B cell (primary cell): Measurements from ENCODE around the gene EBF3. TPM values are rescaled to one million over a fixed set of nuclear protein-coding genes. Genes with fewer than 3 reads are reported as not detected.

Experiments
- ATAC-seq: fragments of 200-7000 bp; cut with Tn5 transposase; one replicate; pipeline ENCODE4 v1.10.0; 2021; ENCODE audit warnings: low read depth, mild to moderate bottlenecking, moderate number of reproducible peaks, moderate library complexity
- CTCF ChIA-PET: fragments of 350-600 bp; sonication (Branson Sonifier 250); formaldehyde crosslinking; loops from one replicate; lab custom pipeline; 2021; ENCODE audit warnings: antibody characterized with exemption, inconsistent platforms; lab: Charles Lee
- POLR2A ChIA-PET: fragments of 350-600 bp; sonication (Branson Sonifier 250); formaldehyde crosslinking; loops from one replicate; lab custom pipeline; 2021; ENCODE audit warnings: antibody characterized with exemption; lab: Charles Lee
- DNase-seq: peaks from one replicate; pipeline ENCODE4 v3.0.0; 2013
- H2AFZ ChIP-seq: 2 replicates; pipeline ENCODE4 v1.6.1; 2012; ENCODE audit warnings: mild to moderate bottlenecking, low read depth, low read length; ENCODE audit not compliant: insufficient read depth, poor library complexity, severe bottlenecking
- H3K27ac ChIP-seq, 2 donors: 1 replicate in 1 of 2; 2 replicates in 1 of 2; pipeline ENCODE4 v1.5.1; 2012 to 2013; ENCODE audit warnings: low read length in 2 of 2, mild to moderate bottlenecking in 2 of 2, moderate library complexity in 1 of 2
- H3K27me3 ChIP-seq, 4 experiments: fragments of 200-600 bp in 1 of 4; sonication (generic) in 1 of 4; replicated peaks in 1 of 4; 1 replicate in 2 of 4; 2 replicates in 2 of 4; pipeline versions ENCODE4 v1.6.1 to v1.7.0; 2013 to 2016; ENCODE audit warnings: low read length in 3 of 4, mild to moderate bottlenecking in 2 of 4, mixed read lengths in 1 of 4, moderate library complexity in 1 of 4; ENCODE audit not compliant: insufficient read depth in 4 of 4, control insufficient read depth in 3 of 4; ENCODE audit errors: control extremely low read depth in 1 of 4
- H3K36me3 ChIP-seq, 2 experiments: replicated peaks in 1 of 2; 1 replicate in 1 of 2; 2 replicates in 1 of 2; pipeline versions ENCODE4 v1.6.1 to v1.7.1; 2013; ENCODE audit warnings: low read length in 1 of 2; ENCODE audit not compliant: insufficient read depth in 2 of 2, control insufficient read depth in 1 of 2; ENCODE audit errors: control extremely low read depth in 1 of 2, extremely low read depth in 1 of 2
- H3K4me1 ChIP-seq, 2 donors: fragments of 200-600 bp in 1 of 2; sonication (generic) in 1 of 2; 1 replicate in 1 of 2; 2 replicates in 1 of 2; pipeline versions ENCODE4 v1.5.1 to v1.6.1; 2013 to 2017; ENCODE audit warnings: low read length in 2 of 2; ENCODE audit not compliant: control insufficient read depth in 2 of 2, insufficient read depth in 2 of 2
- H3K4me2 ChIP-seq: replicated peaks from 2 replicates; pipeline ENCODE3; 2012; ENCODE audit warnings: mild to moderate bottlenecking, low read depth, low read length; ENCODE audit not compliant: poor library complexity, severe bottlenecking
- H3K4me3 ChIP-seq, 5 experiments: fragments of 200-600 bp in 1 of 5; sonication (generic) in 1 of 5; 1 replicate in 3 of 5; 2 replicates in 2 of 5; pipeline versions ENCODE4 v1.5.1 to v1.7.0; 2011 to 2016; ENCODE audit warnings: low read length in 4 of 5, mild to moderate bottlenecking in 4 of 5, low read depth in 2 of 5, control low read depth in 1 of 5, moderate library complexity in 1 of 5; ENCODE audit not compliant: insufficient read depth in 1 of 5; ENCODE audit errors: control extremely low read depth in 1 of 5, extremely low read depth in 1 of 5
- H3K79me2 ChIP-seq: fragments of 200-600 bp; sonication (generic); one replicate; pipeline ENCODE4 v1.6.0; 2016; ENCODE audit warnings: low read length; ENCODE audit not compliant: control insufficient read depth, insufficient read depth
- H3K9ac ChIP-seq: fragments of 200-600 bp; sonication (generic); 2 replicates; pipeline ENCODE4 v1.6.1; 2017; ENCODE audit warnings: mild to moderate bottlenecking, low read length, moderate library complexity
- H3K9me3 ChIP-seq, 3 donors: one replicate each; pipeline versions ENCODE4 v1.6.1 to v1.7.1; 2013; ENCODE audit warnings: low read length in 2 of 3; ENCODE audit not compliant: control insufficient read depth in 2 of 3, insufficient read depth in 1 of 3; ENCODE audit errors: control extremely low read depth in 1 of 3
- H4K20me1 ChIP-seq: 2 replicates; pipeline ENCODE4 v1.6.0; 2012; ENCODE audit warnings: mild to moderate bottlenecking, low read length; ENCODE audit not compliant: insufficient read depth, control insufficient read depth, poor library complexity, severe bottlenecking
- H3K27ac Mint-ChIP-seq: one replicate; pipeline ENCODE4 v1.8.0; 2021; ENCODE audit warnings: mixed read lengths
- H3K27me3 Mint-ChIP-seq: one replicate; pipeline ENCODE4 v1.8.0; 2021; ENCODE audit warnings: mixed read lengths
- H3K4me1 Mint-ChIP-seq: one replicate; pipeline ENCODE4 v1.8.0; 2021; ENCODE audit warnings: mixed read lengths
- H3K4me3 Mint-ChIP-seq: one replicate; pipeline ENCODE4 v1.8.0; 2021; ENCODE audit warnings: mixed read lengths
- H3K9me3 Mint-ChIP-seq: one replicate; pipeline ENCODE4 v1.8.0; 2022; ENCODE audit warnings: mixed read lengths; ENCODE audit not compliant: insufficient read depth
- EZH2 ChIP-seq: IDR thresholded peaks from 2 replicates; pipeline ENCODE4 v1.6.1; 2012; ENCODE audit warnings: borderline replicate concordance, low read depth, mild to moderate bottlenecking, moderate library complexity, low read length; ENCODE audit not compliant: insufficient read depth, poor library complexity, severe bottlenecking
- WGBS: methylation state at CpG from one replicate; pipeline ENCODE4 v1.1.5; 2013; ENCODE audit warnings: missing lambda C conversion rate; ENCODE audit not compliant: insufficient coverage; 5-methylcytosine and 5-hydroxymethylcytosine counted together
- intact Hi-C: fragments of 100-400 bp; cut with micrococcal nuclease; formaldehyde crosslinking; loops from one replicate; pipeline ENCODE4 v1.10.0; 2022
- polyA plus RNA-seq: library from polyadenylated mRNA; depleted of rRNA; stranded (reverse); fragments of >200 nt; gene quantifications from 2 replicates; pipeline ENCODE4 v1.2.3, GENCODE V29; 2012
- total RNA-seq, 2 donors: library from RNA; stranded (reverse); fragments of 120-200 nt in 1 of 2; gene quantifications; 1 replicate in 1 of 2; 2 replicates in 1 of 2; pipeline versions ENCODE4 v1.2.3 to v1.2.4, GENCODE V29; 2013 to 2022
- TF ChIP-seq, protein P1 (sequence below): fragments of 200-600 bp; IDR thresholded peaks from one replicate; pipeline ENCODE4 v1.8.0; 2022; ENCODE audit warnings: antibody characterized with exemption, mild to moderate bottlenecking

The EBF3 gene
- total and polyA plus RNA-seq, 2 donors (not counting 1 experiment from before 2014, with no cell fraction given), result not detected

DNA sequence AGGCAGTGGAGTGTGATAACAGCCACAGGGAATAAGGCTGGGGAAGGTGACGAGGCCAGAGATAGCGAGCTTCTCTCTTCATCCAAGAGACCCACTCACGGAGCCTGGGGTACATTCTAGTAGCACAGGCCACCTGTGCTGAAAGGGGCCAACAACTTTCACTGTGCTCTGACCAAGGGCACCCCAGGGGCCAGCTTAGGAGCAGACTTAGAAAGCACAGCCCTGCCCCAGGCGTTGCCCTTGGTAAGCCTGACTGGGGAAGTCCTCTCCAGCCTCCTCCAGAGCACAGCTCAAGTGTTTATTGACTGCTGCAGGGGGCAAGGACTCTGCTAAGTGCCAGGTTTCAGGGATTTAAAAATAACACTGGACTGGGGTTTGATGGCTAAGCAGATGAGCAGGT lies 44.7 kb downstream of the EBF3 start:
- POLR2A ChIA-PET, result no interaction called here
- no peak for ATAC-seq
- H3K27me3 ChIP-seq, result no peaks in the 10 kb centered on the region
- TF ChIP-seq EZH2, result no peak
- TF ChIP-seq, protein P1, sequence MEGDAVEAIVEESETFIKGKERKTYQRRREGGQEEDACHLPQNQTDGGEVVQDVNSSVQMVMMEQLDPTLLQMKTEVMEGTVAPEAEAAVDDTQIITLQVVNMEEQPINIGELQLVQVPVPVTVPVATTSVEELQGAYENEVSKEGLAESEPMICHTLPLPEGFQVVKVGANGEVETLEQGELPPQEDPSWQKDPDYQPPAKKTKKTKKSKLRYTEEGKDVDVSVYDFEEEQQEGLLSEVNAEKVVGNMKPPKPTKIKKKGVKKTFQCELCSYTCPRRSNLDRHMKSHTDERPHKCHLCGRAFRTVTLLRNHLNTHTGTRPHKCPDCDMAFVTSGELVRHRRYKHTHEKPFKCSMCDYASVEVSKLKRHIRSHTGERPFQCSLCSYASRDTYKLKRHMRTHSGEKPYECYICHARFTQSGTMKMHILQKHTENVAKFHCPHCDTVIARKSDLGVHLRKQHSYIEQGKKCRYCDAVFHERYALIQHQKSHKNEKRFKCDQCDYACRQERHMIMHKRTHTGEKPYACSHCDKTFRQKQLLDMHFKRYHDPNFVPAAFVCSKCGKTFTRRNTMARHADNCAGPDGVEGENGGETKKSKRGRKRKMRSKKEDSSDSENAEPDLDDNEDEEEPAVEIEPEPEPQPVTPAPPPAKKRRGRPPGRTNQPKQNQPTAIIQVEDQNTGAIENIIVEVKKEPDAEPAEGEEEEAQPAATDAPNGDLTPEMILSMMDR, result no peak
- Mint-ChIP-seq H3K27me3 (no peaks in the 10 kb centered on the region), H3K27ac (no peak overlapping the region), H3K4me3 (no peak overlapping the region), H3K4me1 (no peaks in the 10 kb centered on the region), H3K9me3 (no peaks in the 10 kb centered on the region)
- no peaks in the 10 kb centered on the region for H3K79me2 ChIP-seq
- no peak overlapping the region for H3K4me2 ChIP-seq
- no peaks in the 10 kb centered on the region for H3K9me3 ChIP-seq
- H3K27ac ChIP-seq, result no peak overlapping the region
- intact Hi-C loops, result no loop called here
- DNase-seq, result no peak
- H3K4me3 ChIP-seq, result no peak overlapping the region
- CTCF ChIA-PET, result no interaction called here
- no peaks in the 10 kb centered on the region for H3K4me1 ChIP-seq
- H3K9ac ChIP-seq, result no peak overlapping the region
- no peaks in the 10 kb centered on the region for H4K20me1 ChIP-seq
- H2AFZ ChIP-seq, result no peak overlapping the region
- WGBS, result 92% methylated on average over 3 of the region's 4 CpGs
- no peaks in the 10 kb centered on the region for H3K36me3 ChIP-seq

DNA sequence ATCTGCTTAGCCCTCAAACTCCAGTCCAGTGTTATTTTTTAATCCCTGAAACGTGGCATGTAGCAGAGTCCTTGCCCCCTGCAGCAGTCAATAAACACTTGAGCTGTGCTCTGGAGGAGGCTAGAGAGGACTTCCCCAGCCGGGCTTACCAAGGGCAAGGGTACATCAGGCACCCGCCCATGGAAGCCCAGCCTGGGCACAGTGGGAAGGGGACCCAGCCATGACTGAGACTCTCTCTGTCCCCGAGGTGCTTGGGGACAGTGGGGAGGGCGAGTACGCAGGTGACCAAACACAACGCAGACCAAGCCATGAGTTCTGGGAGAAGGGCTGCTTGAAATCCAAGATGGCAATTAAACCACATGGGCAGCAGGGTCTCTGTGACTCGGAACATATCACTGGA lies 45.2 kb downstream of the EBF3 start:
- intact Hi-C loops, result no loop called here
- Mint-ChIP-seq H3K4me3 (no peak overlapping the region), H3K27ac (no peak overlapping the region)

More for the DNA sequence above, 45.2 kb downstream of the EBF3 start:
- no peak for DNase-seq
- H3K9me3 ChIP-seq, result no peaks in the 10 kb centered on the region
- ChIA-PET POLR2A (no interaction called here), CTCF (no interaction called here)
- H3K9ac ChIP-seq, result no peak overlapping the region
- no peaks in the 10 kb centered on the region for H3K36me3 ChIP-seq
- no peak for TF ChIP-seq EZH2
- TF ChIP-seq, protein P1, result no peak
- H3K4me1 Mint-ChIP-seq, result no peaks in the 10 kb centered on the region
- no peaks in the 10 kb centered on the region for H3K27me3 ChIP-seq
- no peaks in the 10 kb centered on the region for H3K9me3 Mint-ChIP-seq
- no peak overlapping the region for H2AFZ ChIP-seq
- WGBS, result 85% methylated on average over 8 of the region's 8 CpGs
- no peaks in the 10 kb centered on the region for H4K20me1 ChIP-seq
- H3K27me3 Mint-ChIP-seq, result no peaks in the 10 kb centered on the region
- no peak overlapping the region for H3K4me2 ChIP-seq
- no peak overlapping the region for H3K4me3 ChIP-seq
- H3K27ac ChIP-seq, result no peak overlapping the region
- no peaks in the 10 kb centered on the region for H3K79me2 ChIP-seq
- no peaks in the 10 kb centered on the region for H3K4me1 ChIP-seq
- no peak for ATAC-seq
